Liver (tissue), 9 donors: Measurements from ENCODE around the gene FYB1. TPM values are rescaled to one million over a fixed set of nuclear protein-coding genes. Genes with fewer than 3 reads are reported as not detected.

Experiments used
- DNase-seq: peaks from one replicate; pipeline ENCODE4 v3.0.0-alpha.2; 2017; ENCODE audit warnings: low spot score
- H3K27ac ChIP-seq, 2 donors: one replicate each; pipeline ENCODE4 v1.7.0; 2013; ENCODE audit warnings: inconsistent platforms in 2 of 2, low read length in 2 of 2, control low read depth in 1 of 2, low read depth in 1 of 2, mild to moderate bottlenecking in 1 of 2
- H3K27me3 ChIP-seq, 4 donors: one replicate each; pipeline versions ENCODE4 v1.6.1 to v1.7.0; 2013; ENCODE audit warnings: low read length in 3 of 4, inconsistent platforms in 1 of 4, mild to moderate bottlenecking in 1 of 4, moderate library complexity in 1 of 4; ENCODE audit not compliant: control insufficient read depth in 4 of 4, insufficient read depth in 4 of 4
- H3K36me3 ChIP-seq, 4 donors: one replicate each; pipeline versions ENCODE4 v1.6.1 to v1.7.0; 2013; ENCODE audit warnings: low read length in 3 of 4, mild to moderate bottlenecking in 3 of 4, low read depth in 1 of 4, moderate library complexity in 1 of 4; ENCODE audit not compliant: control insufficient read depth in 4 of 4, insufficient read depth in 3 of 4
- H3K4me1 ChIP-seq, 4 donors: one replicate each; pipeline versions ENCODE4 v1.6.1 to v1.7.0; 2013; ENCODE audit warnings: low read length in 3 of 4, mild to moderate bottlenecking in 3 of 4, moderate library complexity in 1 of 4; ENCODE audit not compliant: control insufficient read depth in 4 of 4, insufficient read depth in 4 of 4
- H3K4me3 ChIP-seq, 3 donors: one replicate each; pipeline versions ENCODE4 v1.6.1 to v1.7.0; 2013; ENCODE audit warnings: low read length in 3 of 3, control low read depth in 1 of 3, low read depth in 1 of 3, mild to moderate bottlenecking in 1 of 3
- H3K9ac ChIP-seq, 2 donors: one replicate each; pipeline ENCODE4 v1.7.0; 2013; ENCODE audit warnings: low read length in 2 of 2, mild to moderate bottlenecking in 2 of 2, moderate library complexity in 2 of 2, control low read depth in 1 of 2, low read depth in 1 of 2
- H3K9me3 ChIP-seq, 4 donors: one replicate each; pipeline versions ENCODE4 v1.6.1 to v1.7.0; 2013; ENCODE audit warnings: low read length in 3 of 4; ENCODE audit not compliant: control insufficient read depth in 4 of 4
- ATF3 ChIP-seq: IDR thresholded peaks from 2 replicates; pipeline ENCODE4 v1.6.1; 2016; ENCODE audit warnings: antibody characterized with exemption
- CTCF ChIP-seq: fragments of 150-350 bp; IDR thresholded peaks from 2 replicates; pipeline ENCODE4 v1.5.1; 2017; ENCODE audit warnings: improper control_type of control experiment, low read depth, low read length; ENCODE audit not compliant: missing input control
- EGR1 ChIP-seq, 2 donors: IDR thresholded peaks; 2 replicates each; pipeline ENCODE4 v1.6.1; 2016 to 2018; ENCODE audit warnings: antibody characterized with exemption in 2 of 2, low read depth in 2 of 2
- FOXA1 ChIP-seq: IDR thresholded peaks from 2 replicates; pipeline ENCODE4 v1.6.1; 2016; ENCODE audit warnings: antibody characterized with exemption
- FOXA2 ChIP-seq: IDR thresholded peaks from 2 replicates; pipeline ENCODE4 v1.6.1; 2016; ENCODE audit warnings: antibody characterized with exemption
- GABPA ChIP-seq, 2 donors: IDR thresholded peaks in 1 of 2; conservative IDR thresholded peaks in 1 of 2; 2 replicates each; pipeline ENCODE4 v1.6.1; 2016; ENCODE audit warnings: antibody characterized with exemption in 2 of 2, mild to moderate bottlenecking in 1 of 2, moderate library complexity in 1 of 2
- HNF4A ChIP-seq, 2 donors: conservative IDR thresholded peaks; 2 replicates each; pipeline ENCODE4 v1.6.1; 2016; ENCODE audit warnings: antibody characterized with exemption in 2 of 2, mild to moderate bottlenecking in 2 of 2
- HNF4G ChIP-seq: IDR thresholded peaks from 2 replicates; pipeline ENCODE4 v1.6.1; 2016; ENCODE audit warnings: antibody characterized with exemption
- JUND ChIP-seq, 2 donors: IDR thresholded peaks; 2 replicates each; pipeline ENCODE4 v1.6.1; 2016; ENCODE audit warnings: antibody characterized with exemption in 2 of 2
- MAX ChIP-seq: IDR thresholded peaks from 2 replicates; pipeline ENCODE4 v1.6.1; 2016; ENCODE audit warnings: antibody characterized with exemption
- NR2F2 ChIP-seq: IDR thresholded peaks from 2 replicates; pipeline ENCODE4 v1.6.1; 2016; ENCODE audit warnings: antibody characterized with exemption
- RAD21 ChIP-seq, 2 donors: IDR thresholded peaks; 2 replicates each; pipeline ENCODE4 v1.6.1; 2016; ENCODE audit warnings: antibody characterized with exemption in 2 of 2, mild to moderate bottlenecking in 2 of 2
- REST ChIP-seq: IDR thresholded peaks from 2 replicates; pipeline ENCODE4 v1.6.1; 2016; ENCODE audit warnings: antibody characterized with exemption, mild to moderate bottlenecking
- RXRA ChIP-seq, 2 donors: IDR thresholded peaks; 2 replicates each; pipeline ENCODE4 v1.6.1; 2017 to 2018; ENCODE audit warnings: antibody characterized with exemption in 2 of 2, mild to moderate bottlenecking in 1 of 2
- SP1 ChIP-seq: IDR thresholded peaks from 2 replicates; pipeline ENCODE4 v1.6.1; 2018; ENCODE audit warnings: antibody characterized with exemption, mild to moderate bottlenecking
- TAF1 ChIP-seq: conservative IDR thresholded peaks from 2 replicates; pipeline ENCODE4 v1.6.1; 2016; ENCODE audit warnings: antibody characterized with exemption, mild to moderate bottlenecking
- YY1 ChIP-seq: IDR thresholded peaks from 2 replicates; pipeline ENCODE4 v1.6.1; 2016; ENCODE audit warnings: antibody characterized with exemption, mild to moderate bottlenecking
- ZBTB33 ChIP-seq: IDR thresholded peaks from 2 replicates; pipeline ENCODE4 v1.6.1; 2016; ENCODE audit warnings: antibody characterized with exemption
- WGBS: extraction: QIAGEN DNeasy Blood & Tissue Kit; methylation state at CpG from one replicate; pipeline ENCODE4 v1.1.7; 2013; 5-methylcytosine and 5-hydroxymethylcytosine counted together
- polyA plus RNA-seq, 2 donors: library from polyadenylated mRNA; stranded (reverse) in 1 of 2; unstranded in 1 of 2; fragments of 200-250 nt in 1 of 2; fragments of >200 nt in 1 of 2; fragmentation: Nextera tagmentation in 1 of 2; extraction: Ambion mirVana in 1 of 2; gene quantifications; one replicate each; pipeline versions ENCODE4 v1.2.1 to v1.2.3, GENCODE V29; 2013 to 2015
- total RNA-seq, 2 donors: library from RNA; depleted of rRNA; stranded (reverse); fragments of >200 nt; gene quantifications; one replicate each; pipeline ENCODE4 v1.2.3, GENCODE V29; 2014
- donor health status: healthy.
- donor health status: healthy.
- donor health status: healthy.
- donor health status: healthy.
- donor health status: healthy.

FYB1 gene
- total and polyA plus RNA-seq, 4 donors, result 2.3 to 14.6 (median 6.9) TPM

GRCh38 chr5:39191216-39191615 lies 28.1 kb downstream of the FYB1 start:
- no peaks in the 10 kb centered on the region for H3K9me3 ChIP-seq
- no peak for TF ChIP-seq RAD21 (IDR thresholded peaks at IDR 0.05)
- no peak for TF ChIP-seq CTCF
- TF ChIP-seq HNF4G, result no peak
- TF ChIP-seq ATF3, result no peak
- TF ChIP-seq EGR1 (IDR thresholded peaks at IDR 0.05; ENCODE audit: low read depth in 2 of 2), result no peak
- no peak for TF ChIP-seq HNF4A (conservative IDR thresholded peaks at IDR 0.05)
- TF ChIP-seq YY1, result no peak
- TF ChIP-seq MAX, result no peak
- TF ChIP-seq RXRA (IDR thresholded peaks at IDR 0.05), result no peak
- no peak for TF ChIP-seq NR2F2
- no peak for TF ChIP-seq FOXA1
- TF ChIP-seq TAF1, result no peak
- no peak for TF ChIP-seq ZBTB33
- no peak for TF ChIP-seq FOXA2
- 55% methylated on average over 6 of the region's 6 CpGs for whole genome bisulfite sequencing
- DNase-seq, result no peak
- H3K27ac ChIP-seq, result no peak overlapping the region
- H3K4me3 ChIP-seq, result no peak overlapping the region
- H3K9ac ChIP-seq, result no peak overlapping the region
- H3K36me3 ChIP-seq, result no peaks in the 10 kb centered on the region
- peaks cover 0 to 3% (median 0%) of the 10 kb centered on the region in 4 donors for H3K27me3 ChIP-seq
- no peaks in the 10 kb centered on the region for H3K4me1 ChIP-seq

- H3K36me3 ChIP-seq, result no peaks in the 10 kb centered on the region
- no peaks in the 10 kb centered on the region for H3K9me3 ChIP-seq
- no peak overlapping the region for H3K4me3 ChIP-seq
- peaks cover 0 to 3% (median 0%) of the 10 kb centered on the region in 4 donors for H3K27me3 ChIP-seq
- H3K4me1 ChIP-seq, result no peaks in the 10 kb centered on the region
- 71% methylated on average over 4 of the region's 4 CpGs for WGBS
- H3K27ac ChIP-seq, result no peak overlapping the region
- no peak overlapping the region for H3K9ac ChIP-seq
- DNase-seq, result no peak
- no peak for TF ChIP-seq EGR1 (IDR thresholded peaks at IDR 0.05; ENCODE audit: low read depth in 2 of 2)
- no peak for TF ChIP-seq HNF4G
- no peak for TF ChIP-seq REST
- TF ChIP-seq RXRA (IDR thresholded peaks at IDR 0.05), result no peak
- TF ChIP-seq MAX, result no peak
- no peak for TF ChIP-seq ATF3
- no peak for TF ChIP-seq RAD21 (IDR thresholded peaks at IDR 0.05)
- TF ChIP-seq NR2F2, result no peak
- no peak for TF ChIP-seq ZBTB33
- no peak for TF ChIP-seq JUND (IDR thresholded peaks at IDR 0.05)
- TF ChIP-seq SP1, result no peak
- TF ChIP-seq FOXA2, result no peak
- TF ChIP-seq FOXA1, result no peak
- TF ChIP-seq YY1, result no peak
- TF ChIP-seq GABPA (IDR thresholded peaks at IDR 0.05 in 1 of 2, conservative IDR thresholded peaks at IDR 0.05 in 1 of 2), result no peak
- no peak for TF ChIP-seq TAF1
Observed at GRCh38 chr5:39190311-39191102, 28.9 kb downstream of the FYB1 start.
